HCT116 (cell line): ENCODE data around the gene MTA1. TPM values are rescaled to one million over a fixed set of nuclear protein-coding genes. Genes with fewer than 3 reads are reported as not detected.

ENCODE experiments used
- ATAC-seq: fragments of 200-7000 bp; cut with Tn5 transposase; 2 replicates; pipeline ENCODE4 v1.9.1; 2020; ENCODE audit warnings: mild to moderate bottlenecking, moderate library complexity
- BruUV-seq: library from RNA; stranded (reverse); fragments of 400-500 nt; replicated peaks from 2 replicates; lab custom pipeline; 2021; lab: Mats Ljungman, UMichigan
- CTCF ChIA-PET: fragments of 300-600 bp; sonication (Branson Sonifier 250); formaldehyde crosslinking; loops from one replicate; lab custom pipeline; 2021; ENCODE audit warnings: antibody characterized with exemption; lab: Charles Lee
- POLR2A ChIA-PET: fragments of 300-600, 350-600 bp; sonication (Branson Sonifier 250); formaldehyde crosslinking; loops from one replicate; lab custom pipeline; 2021; ENCODE audit warnings: antibody characterized with exemption; lab: Charles Lee
- RAD21 ChIA-PET, 2 experiments: fragments of 300-600 bp; sonication (Branson Sonifier 250); formaldehyde crosslinking; loops; one replicate each; lab custom pipeline; 2023; ENCODE audit warnings: low total read pairs in 2 of 2; ENCODE audit not compliant: uncharacterized antibody in 2 of 2, unreplicated experiment in 2 of 2, low non-redundant PET in 1 of 2; lab: Charles Lee
- DNase-seq: peaks from one replicate; pipeline ENCODE4 v3.0.0-alpha.2; 2010; ENCODE audit warnings: low read depth, low spot score
- H2AFZ ChIP-seq: fragments of 200-600 bp; shearing (Covaris generic), sonication (generic); 2 replicates; pipeline ENCODE4 v1.6.1; 2017; ENCODE audit warnings: low read depth, mixed run types, mixed read lengths, antibody characterized with exemption, low read length; ENCODE audit not compliant: poor library complexity, severe bottlenecking
- H3K27ac ChIP-seq: 2 replicates; pipeline ENCODE4 v1.5.1; 2012; ENCODE audit warnings: low read depth, low read length
- H3K27me3 ChIP-seq: fragments of 200-600 bp; sonication (generic); 2 replicates; pipeline ENCODE4 v1.6.1; 2016; ENCODE audit warnings: mixed run types, low read length, mixed read lengths; ENCODE audit not compliant: insufficient read depth
- H3K36me3 ChIP-seq, 2 experiments: fragments of 200-500 bp in 1 of 2; fragments of 200-600 bp in 1 of 2; sonication (Bioruptor generic) in 1 of 2; sonication (generic) in 1 of 2; 2 replicates each; pipeline versions ENCODE4 v1.5.1 to v1.6.1; 2014 to 2016; ENCODE audit warnings: low read length in 2 of 2, inconsistent platforms in 1 of 2, mixed read lengths in 1 of 2, mixed run types in 1 of 2; ENCODE audit not compliant: insufficient read depth in 2 of 2, control insufficient read depth in 1 of 2
- H3K4me1 ChIP-seq, 2 experiments: fragments of 200-600 bp in 1 of 2; sonication (generic) in 1 of 2; 2 replicates each; pipeline versions ENCODE4 v1.5.1 to v1.6.1; 2012 to 2017; ENCODE audit warnings: low read length in 2 of 2, inconsistent platforms in 1 of 2, mild to moderate bottlenecking in 1 of 2, mixed read lengths in 1 of 2, mixed run types in 1 of 2, moderate library complexity in 1 of 2; ENCODE audit not compliant: insufficient read depth in 2 of 2, control insufficient read depth in 1 of 2
- H3K4me2 ChIP-seq: fragments of 200-600 bp; sonication (generic); 2 replicates; pipeline ENCODE4 v1.6.1; 2017; ENCODE audit warnings: mixed run types, low read length, mixed read lengths
- H3K4me3 ChIP-seq, 2 experiments: fragments of 200-600 bp in 1 of 2; sonication (generic) in 1 of 2; replicated peaks in 1 of 2; 2 replicates each; pipeline ENCODE4 v1.5.1; 2011 to 2016; ENCODE audit warnings: low read length in 2 of 2, control low read depth in 1 of 2, low read depth in 1 of 2, mild to moderate bottlenecking in 1 of 2, mixed read lengths in 1 of 2, mixed run types in 1 of 2
- H3K79me2 ChIP-seq: fragments of 200-600 bp; sonication (generic); 2 replicates; pipeline ENCODE4 v1.6.1; 2017; ENCODE audit warnings: mild to moderate bottlenecking, mixed run types, low read length, moderate library complexity, mixed read lengths; ENCODE audit not compliant: insufficient read depth
- H3K9ac ChIP-seq: fragments of 200-600 bp; sonication (generic); 2 replicates; pipeline ENCODE4 v1.6.1; 2016; ENCODE audit warnings: low read length, mixed read lengths
- H3K9me2 ChIP-seq: fragments of 200-600 bp; sonication (generic), shearing (Covaris generic); 2 replicates; pipeline ENCODE4 v1.6.1; 2017; ENCODE audit warnings: mixed run types, mild to moderate bottlenecking, moderate library complexity; ENCODE audit not compliant: insufficient read depth
- H3K9me3 ChIP-seq, 2 experiments: fragments of 200-500 bp in 1 of 2; fragments of 200-600 bp in 1 of 2; sonication (Bioruptor generic) in 1 of 2; sonication (generic) in 1 of 2; 2 replicates each; pipeline ENCODE4 v1.6.1; 2014 to 2017; ENCODE audit warnings: low read length in 2 of 2, mixed read lengths in 2 of 2, inconsistent platforms in 1 of 2, low read depth in 1 of 2, mild to moderate bottlenecking in 1 of 2, mixed run types in 1 of 2, moderate library complexity in 1 of 2; ENCODE audit not compliant: control insufficient read depth in 1 of 2, insufficient read depth in 1 of 2
- H4K20me1 ChIP-seq: fragments of 200-600 bp; sonication (generic), shearing (Covaris generic); 2 replicates; pipeline ENCODE4 v1.6.1; 2017; ENCODE audit warnings: mixed run types, mild to moderate bottlenecking, moderate library complexity; ENCODE audit not compliant: insufficient read depth
- CBX3 ChIP-seq: IDR thresholded peaks from 2 replicates; pipeline ENCODE4 v1.6.1; 2012; ENCODE audit warnings: low read depth
- CTCF ChIP-seq, 3 experiments: fragments of 200-600 bp in 1 of 3; sonication (generic) in 1 of 3; IDR thresholded peaks in 2 of 3; conservative IDR thresholded peaks in 1 of 3; 2 replicates each; pipeline ENCODE4 v1.5.1; 2012 to 2017; ENCODE audit warnings: low read depth in 2 of 3, low read length in 2 of 3, antibody characterized with exemption in 1 of 3, borderline replicate concordance in 1 of 3, control low read depth in 1 of 3, mild to moderate bottlenecking in 1 of 3, mixed read lengths in 1 of 3, mixed run types in 1 of 3, moderate library complexity in 1 of 3; ENCODE audit not compliant: insufficient read depth in 1 of 3
- EGR1 ChIP-seq: IDR thresholded peaks from 2 replicates; pipeline ENCODE4 v1.6.1; 2012; ENCODE audit warnings: low read depth
- ELF1 ChIP-seq: IDR thresholded peaks from 2 replicates; pipeline ENCODE4 v1.6.1; 2012; ENCODE audit warnings: low read depth, borderline replicate concordance
- EZH2 ChIP-seq: fragments of 200-600 bp; sonication (generic); IDR thresholded peaks from 2 replicates; pipeline ENCODE4 v1.6.1; 2017; ENCODE audit warnings: antibody characterized with exemption, mixed run types
- EZH2phosphoT487 ChIP-seq: fragments of 200-600 bp; IDR thresholded peaks from 2 replicates; pipeline ENCODE4 v1.6.1; 2018; ENCODE audit warnings: antibody characterized with exemption, borderline replicate concordance
- MAX ChIP-seq: IDR thresholded peaks from 2 replicates; pipeline ENCODE4 v1.6.1; 2012
- POLR2A ChIP-seq: IDR thresholded peaks from 2 replicates; pipeline ENCODE4 v1.7.0; 2011; ENCODE audit warnings: borderline replicate concordance; ENCODE audit not compliant: insufficient read depth, insufficient read length; ENCODE audit errors: extremely low read depth
- POLR2AphosphoS5 ChIP-seq: IDR thresholded peaks from 2 replicates; pipeline ENCODE4 v1.6.1; 2011; ENCODE audit warnings: mild to moderate bottlenecking, low read depth, low read length, moderate library complexity
- SP1 ChIP-seq: IDR thresholded peaks from 2 replicates; pipeline ENCODE4 v1.6.1; 2012; ENCODE audit warnings: low read depth
- YY1 ChIP-seq: IDR thresholded peaks from 2 replicates; pipeline ENCODE4 v1.6.1; 2011; ENCODE audit warnings: low read length, low read depth, moderate library complexity, mild to moderate bottlenecking; ENCODE audit not compliant: insufficient replicate concordance; ENCODE audit errors: extremely low read depth
- ZFX ChIP-seq: fragments of 450-650 bp; IDR thresholded peaks from 2 replicates; pipeline ENCODE4 v1.6.1; 2017
- intact Hi-C: fragments of 100-400 bp; cut with micrococcal nuclease; formaldehyde crosslinking; loops from 2 replicates; pipeline ENCODE4 v1.10.0; 2022
- total RNA-seq: library from RNA; stranded (reverse); gene quantifications from one replicate; pipeline ENCODE4 v1.2.1, GENCODE V29; 2021; ENCODE audit not compliant: unreplicated experiment

Gene MTA1
- total RNA-seq, 1 experiment from 2014 or later = 229 TPM

- peak; percentile 89 for ATAC-seq
- Histone ChIP-seq H3K36me3 (no peaks in the 10 kb centered on the region), H3K27me3 (no peaks in the 10 kb centered on the region), H2AFZ (no peak overlapping the region), H3K4me1 (peaks cover 16% of the 10 kb centered on the region in 2 experiments), H3K9me3 (no peaks in the 10 kb centered on the region), H3K9me2 (no peaks in the 10 kb centered on the region), H4K20me1 (no peaks in the 10 kb centered on the region), H3K27ac (peak overlapping the region; percentile 53; the same call in 1 of the 2 replicates), H3K4me2 (peak overlapping the region; percentile 75), H3K9ac (peak overlapping the region; percentile 36), H3K79me2 (no peaks in the 10 kb centered on the region), H3K4me3 (peak overlapping the region; percentile 22 to 44; a peak in 3 of 4 replicates)
- CTCF ChIA-PET = interaction anchor here (0.8 kb wide), 2 partner anchors 69 to 79 kb away, joined by 4 read pairs; no protein-coding TSS in a partner anchor
- BruUV-seq = no TSS peak
- TF ChIP-seq ZFX = no peak
- no peak for TF ChIP-seq POLR2A
- no peak for TF ChIP-seq EGR1
- no peak for TF ChIP-seq CTCF (IDR thresholded peaks at IDR 0.05 in 2 of 3, conservative IDR thresholded peaks at IDR 0.05 in 1 of 3; ENCODE audit: borderline replicate concordance in 1 of 3, insufficient read depth in 1 of 3, low read depth in 2 of 3, low read length in 2 of 3)
- peak; percentile 71 for TF ChIP-seq POLR2AphosphoS5
- TF ChIP-seq MAX = peak; percentile 39
- no peak for TF ChIP-seq EZH2phosphoT487
- TF ChIP-seq EZH2 = no peak
- no peak for TF ChIP-seq CBX3
- no peak for TF ChIP-seq SP1
- TF ChIP-seq YY1 = no peak
- TF ChIP-seq ELF1 = no peak
- intact Hi-C loops = no loop called here
- no peak for DNase-seq
- POLR2A ChIA-PET = no interaction called here
- RAD21 ChIA-PET = interaction anchor here in 1 of 2 experiments (0.6 kb wide), 1 partner anchor 101 kb away, joined by 3 read pairs; no protein-coding TSS in a partner anchor
Measured at GRCh38 chr14:105411017-105411941, 8.3 kb upstream of the MTA1 start.
